ENCODE measurements around the gene ALPK1. TPM values are rescaled to one million over a fixed set of nuclear protein-coding genes. Genes with fewer than 3 reads are reported as not detected.
A peak's percentile ranks its signal among the peaks of the same experiment; 100 is the strongest.

The ALPK1 gene
- total and polyA plus RNA-seq, 9 donors: 4.9 to 8.7 (median 7.0) TPM

DNA sequence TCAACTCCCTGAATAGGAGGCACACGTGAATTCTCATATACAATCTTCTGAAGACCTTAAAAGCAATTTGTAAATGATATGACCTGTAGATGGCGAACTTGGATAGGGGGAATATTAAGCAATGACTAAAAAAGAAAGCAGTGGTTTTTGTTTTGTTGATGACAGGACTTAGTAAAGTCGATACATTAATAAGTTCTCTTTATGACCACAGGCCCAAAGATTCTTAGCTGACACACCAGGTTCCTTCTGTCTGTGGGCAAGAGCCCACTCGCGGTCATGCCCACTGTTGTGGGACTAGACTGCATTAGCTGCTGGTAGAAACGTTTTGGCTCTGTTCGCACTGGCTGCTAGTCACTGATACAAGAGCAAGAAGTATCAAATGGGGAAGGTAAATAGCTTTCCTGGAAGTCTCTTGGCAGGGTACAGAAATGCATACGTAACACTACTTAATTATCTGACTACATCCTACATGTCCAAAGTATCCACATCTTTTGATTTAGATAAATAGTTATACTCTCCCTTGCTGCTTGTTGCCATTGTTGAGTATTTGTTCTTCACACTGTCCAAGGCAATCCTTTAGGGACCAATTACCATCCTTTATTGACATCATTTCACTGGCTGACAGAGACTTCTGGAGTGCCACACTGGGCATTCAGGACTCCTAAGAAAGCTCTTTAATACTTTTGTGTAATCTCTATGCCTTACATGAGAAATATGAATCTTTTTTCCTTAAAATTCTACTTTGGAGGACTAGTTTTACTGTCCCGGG is 31.0 kb downstream of the ALPK1 start:
- Histone ChIP-seq H3K9me3 (replicated peaks; ENCODE audit: control insufficient read depth, low read depth, low read length) (no peaks in the 10 kb centered on the region), H3K27ac (ENCODE audit: low read length) (no peak overlapping the region), H3K27me3 (ENCODE audit: control insufficient read depth, insufficient read depth, low read length) (no peaks in the 10 kb centered on the region), H3K36me3 (ENCODE audit: control insufficient read depth, insufficient read depth, low read length) (no peaks in the 10 kb centered on the region), H3K4me1 (ENCODE audit: control insufficient read depth, insufficient read depth, low read length) (peaks cover 2% of the 10 kb centered on the region), H3K4me3 (ENCODE audit: low read length) (no peak overlapping the region)
- WGBS (ENCODE audit: insufficient coverage): no CpG with 5 or more reads among the region's 9 CpGs
- DNase-seq: peak; percentile 69

DNA sequence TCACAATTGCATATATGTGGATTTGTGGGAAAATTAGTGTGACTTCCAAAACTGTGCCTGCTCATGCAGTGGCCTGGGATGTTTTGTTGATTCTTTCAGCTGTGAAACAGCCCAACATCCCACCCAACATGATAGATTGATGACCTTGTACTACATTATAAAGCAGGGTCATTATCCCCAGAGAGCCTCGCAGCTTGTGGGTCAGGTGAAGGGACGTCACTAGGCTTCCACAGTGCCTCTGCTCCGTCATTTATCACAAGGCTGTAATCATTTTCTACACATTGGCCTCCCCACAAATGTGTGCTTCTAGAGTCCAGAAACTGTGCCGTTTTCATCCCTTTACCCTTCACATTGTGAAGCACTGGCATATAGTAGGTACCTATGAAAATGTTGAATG is 31.6 kb downstream of the ALPK1 start:
- H3K9me3 ChIP-seq (replicated peaks; ENCODE audit: control insufficient read depth, low read depth, low read length): no peaks in the 10 kb centered on the region
- WGBS (ENCODE audit: insufficient coverage): 61% methylated on average over 3 of the region's 4 CpGs
- H3K4me3 ChIP-seq (ENCODE audit: low read length): no peak overlapping the region
- no peak overlapping the region for H3K27ac ChIP-seq (ENCODE audit: low read length)
- DNase-seq: no peak
- no peaks in the 10 kb centered on the region for H3K27me3 ChIP-seq (ENCODE audit: control insufficient read depth, insufficient read depth, low read length)
- peaks cover 2% of the 10 kb centered on the region for H3K4me1 ChIP-seq (ENCODE audit: control insufficient read depth, insufficient read depth, low read length)
- no peaks in the 10 kb centered on the region for H3K36me3 ChIP-seq (ENCODE audit: control insufficient read depth, insufficient read depth, low read length)

DNA sequence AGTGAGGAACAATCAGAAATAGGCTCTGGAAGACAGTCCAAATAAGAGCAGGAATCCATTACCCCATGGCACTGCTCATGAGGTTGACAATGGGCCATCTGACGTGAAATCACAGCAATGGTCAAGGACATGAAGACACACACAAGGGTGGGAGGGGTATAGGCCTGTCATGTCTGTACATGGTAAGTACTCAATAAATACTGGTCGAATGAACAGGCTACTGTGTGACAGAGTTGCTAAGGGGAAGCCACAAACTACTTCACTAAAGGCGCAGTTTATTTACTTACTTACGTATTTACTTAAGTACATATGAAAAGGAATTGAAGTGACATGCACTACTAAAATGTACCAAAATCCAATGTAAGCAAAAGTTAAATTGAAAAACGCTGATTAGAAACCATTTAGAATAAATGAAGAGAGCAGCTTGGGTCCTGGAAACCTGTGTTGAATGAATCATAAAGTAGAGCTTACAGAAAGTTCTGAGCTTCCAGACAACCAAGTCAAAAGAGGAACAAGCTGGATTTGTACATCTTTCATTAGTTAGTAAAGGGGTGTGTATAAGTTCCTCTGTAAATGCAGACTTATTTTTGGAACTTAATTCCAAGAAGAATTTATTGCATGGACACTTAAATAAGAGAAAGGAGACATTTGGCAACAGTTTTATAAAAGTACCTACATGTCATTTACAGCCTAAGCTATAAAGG is 32.7 kb downstream of the ALPK1 start:
- Histone ChIP-seq H3K36me3 (ENCODE audit: control insufficient read depth, insufficient read depth, low read length) (no peaks in the 10 kb centered on the region), H3K27ac (ENCODE audit: low read length) (no peak overlapping the region), H3K4me3 (ENCODE audit: low read length) (no peak overlapping the region), H3K9me3 (replicated peaks; ENCODE audit: control insufficient read depth, low read depth, low read length) (no peaks in the 10 kb centered on the region), H3K4me1 (ENCODE audit: control insufficient read depth, insufficient read depth, low read length) (peaks cover 2% of the 10 kb centered on the region), H3K27me3 (ENCODE audit: control insufficient read depth, insufficient read depth, low read length) (no peaks in the 10 kb centered on the region)
- DNase-seq: no peak
- no CpG with 5 or more reads among the region's 5 CpGs for WGBS (ENCODE audit: insufficient coverage)

DNA sequence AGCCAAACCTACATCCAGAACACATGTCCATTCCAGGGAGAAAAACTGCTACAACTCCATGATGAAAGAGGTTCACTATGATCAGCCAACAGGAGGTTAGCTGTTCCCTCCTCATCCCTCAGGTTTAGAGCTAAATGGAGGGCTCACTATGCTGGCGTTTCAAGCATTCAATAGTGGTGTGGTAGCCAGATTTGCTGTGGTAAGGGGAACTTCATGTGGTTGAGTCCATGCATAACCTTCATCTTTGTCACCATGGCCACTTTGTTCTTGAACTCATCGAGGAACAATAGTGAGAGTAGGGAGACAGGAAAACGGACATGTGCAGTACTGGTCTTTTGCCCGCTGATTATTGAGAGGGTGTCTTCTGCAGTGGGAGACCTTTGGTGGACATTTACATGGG is 33.8 kb downstream of the ALPK1 start:
- H3K4me3 ChIP-seq (ENCODE audit: low read length): no peak overlapping the region
- no peak overlapping the region for H3K27ac ChIP-seq (ENCODE audit: low read length)
- WGBS (ENCODE audit: insufficient coverage): no CpG with 5 or more reads among the region's 4 CpGs
- peaks cover 2% of the 10 kb centered on the region for H3K4me1 ChIP-seq (ENCODE audit: control insufficient read depth, insufficient read depth, low read length)
- no peaks in the 10 kb centered on the region for H3K27me3 ChIP-seq (ENCODE audit: control insufficient read depth, insufficient read depth, low read length)
- no peaks in the 10 kb centered on the region for H3K9me3 ChIP-seq (replicated peaks; ENCODE audit: control insufficient read depth, low read depth, low read length)
- H3K36me3 ChIP-seq (ENCODE audit: control insufficient read depth, insufficient read depth, low read length): no peaks in the 10 kb centered on the region
- no peak for DNase-seq

DNA sequence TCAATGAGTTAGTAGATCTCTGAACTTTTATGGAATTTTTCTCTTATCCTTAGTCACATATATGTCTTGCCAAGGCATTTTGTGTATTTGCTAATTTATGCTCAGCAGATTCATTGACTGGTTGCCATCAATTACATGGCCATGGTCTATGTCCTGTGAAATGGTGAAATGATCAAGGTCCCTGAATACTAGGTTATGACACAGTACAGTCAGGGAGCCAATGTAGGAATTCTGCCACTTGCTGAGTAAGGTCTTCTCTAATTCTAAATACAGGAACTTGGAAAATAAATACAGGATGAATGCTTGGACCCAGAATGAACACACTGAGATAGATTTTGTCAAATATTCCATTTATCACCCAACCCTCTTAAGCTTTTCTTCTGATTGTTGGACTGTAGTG is 35.2 kb downstream of the ALPK1 start:
- no peak for DNase-seq
- H3K27ac ChIP-seq (ENCODE audit: low read length): no peak overlapping the region
- H3K36me3 ChIP-seq (ENCODE audit: control insufficient read depth, insufficient read depth, low read length): no peaks in the 10 kb centered on the region

DNA sequence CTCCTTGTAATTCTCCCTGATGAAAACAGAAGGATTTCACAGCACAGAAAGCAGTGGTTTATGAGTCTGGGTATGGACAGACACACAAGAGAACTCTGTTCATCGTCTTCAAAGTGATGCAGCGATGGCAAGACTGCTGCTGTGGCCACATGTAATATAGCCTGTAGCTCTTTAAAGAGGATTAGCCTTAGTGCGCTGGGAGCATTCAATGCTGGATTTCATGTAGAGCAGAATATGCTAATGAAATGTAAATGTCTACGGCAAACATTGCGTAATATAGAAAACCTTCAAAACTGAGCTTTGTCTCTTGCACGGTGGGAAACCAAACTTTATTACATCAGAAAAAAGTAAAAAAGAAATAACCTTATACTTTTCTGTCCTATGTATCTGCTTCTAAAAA is 42.9 kb downstream of the ALPK1 start:
- WGBS (ENCODE audit: insufficient coverage): 71% methylated on average over 3 of the region's 6 CpGs
- Histone ChIP-seq H3K9me3 (replicated peaks; ENCODE audit: control insufficient read depth, low read depth, low read length) (no peaks in the 10 kb centered on the region), H3K27ac (ENCODE audit: low read length) (no peak overlapping the region), H3K4me1 (ENCODE audit: control insufficient read depth, insufficient read depth, low read length) (peaks cover 2% of the 10 kb centered on the region), H3K36me3 (ENCODE audit: control insufficient read depth, insufficient read depth, low read length) (no peaks in the 10 kb centered on the region), H3K4me3 (ENCODE audit: low read length) (no peak overlapping the region), H3K27me3 (ENCODE audit: control insufficient read depth, insufficient read depth, low read length) (no peaks in the 10 kb centered on the region)
- no peak for DNase-seq

More for the DNA sequence above, 35.2 kb downstream of the ALPK1 start:
- Histone ChIP-seq H3K4me3 (ENCODE audit: low read length) (no peak overlapping the region), H3K27me3 (ENCODE audit: control insufficient read depth, insufficient read depth, low read length) (no peaks in the 10 kb centered on the region), H3K4me1 (ENCODE audit: control insufficient read depth, insufficient read depth, low read length) (peaks cover 2% of the 10 kb centered on the region), H3K9me3 (replicated peaks; ENCODE audit: control insufficient read depth, low read depth, low read length) (no peaks in the 10 kb centered on the region)

DNA sequence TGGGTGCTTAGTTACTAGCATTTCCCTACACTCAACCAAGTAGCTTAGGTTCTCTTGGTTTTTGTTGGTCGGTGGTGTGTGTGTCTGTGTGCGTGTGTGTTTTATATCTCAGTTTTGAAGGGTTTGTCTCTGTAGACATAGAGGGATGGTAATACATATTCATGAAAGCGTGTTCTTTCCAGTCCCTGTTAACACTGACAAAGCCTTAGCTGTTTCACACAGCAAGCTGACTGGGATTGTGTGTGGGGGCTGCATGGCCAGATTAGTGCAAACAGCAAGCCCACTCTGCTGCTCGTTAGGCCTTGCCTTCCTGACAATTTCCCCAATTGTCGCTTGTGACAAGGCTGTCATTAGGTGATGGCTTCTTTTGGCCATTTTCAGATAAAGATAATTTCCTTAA is 43.9 kb downstream of the ALPK1 start:
- no peak overlapping the region for H3K4me3 ChIP-seq (ENCODE audit: low read length)
- H3K27me3 ChIP-seq (ENCODE audit: control insufficient read depth, insufficient read depth, low read length): no peaks in the 10 kb centered on the region
- H3K27ac ChIP-seq (ENCODE audit: low read length): no peak overlapping the region
- H3K9me3 ChIP-seq (replicated peaks; ENCODE audit: control insufficient read depth, low read depth, low read length): no peaks in the 10 kb centered on the region
- H3K36me3 ChIP-seq (ENCODE audit: control insufficient read depth, insufficient read depth, low read length): no peaks in the 10 kb centered on the region
- DNase-seq: no peak
- H3K4me1 ChIP-seq (ENCODE audit: control insufficient read depth, insufficient read depth, low read length): peaks cover 2% of the 10 kb centered on the region
- 77% methylated on average over 2 of the region's 5 CpGs for WGBS (ENCODE audit: insufficient coverage)

DNA sequence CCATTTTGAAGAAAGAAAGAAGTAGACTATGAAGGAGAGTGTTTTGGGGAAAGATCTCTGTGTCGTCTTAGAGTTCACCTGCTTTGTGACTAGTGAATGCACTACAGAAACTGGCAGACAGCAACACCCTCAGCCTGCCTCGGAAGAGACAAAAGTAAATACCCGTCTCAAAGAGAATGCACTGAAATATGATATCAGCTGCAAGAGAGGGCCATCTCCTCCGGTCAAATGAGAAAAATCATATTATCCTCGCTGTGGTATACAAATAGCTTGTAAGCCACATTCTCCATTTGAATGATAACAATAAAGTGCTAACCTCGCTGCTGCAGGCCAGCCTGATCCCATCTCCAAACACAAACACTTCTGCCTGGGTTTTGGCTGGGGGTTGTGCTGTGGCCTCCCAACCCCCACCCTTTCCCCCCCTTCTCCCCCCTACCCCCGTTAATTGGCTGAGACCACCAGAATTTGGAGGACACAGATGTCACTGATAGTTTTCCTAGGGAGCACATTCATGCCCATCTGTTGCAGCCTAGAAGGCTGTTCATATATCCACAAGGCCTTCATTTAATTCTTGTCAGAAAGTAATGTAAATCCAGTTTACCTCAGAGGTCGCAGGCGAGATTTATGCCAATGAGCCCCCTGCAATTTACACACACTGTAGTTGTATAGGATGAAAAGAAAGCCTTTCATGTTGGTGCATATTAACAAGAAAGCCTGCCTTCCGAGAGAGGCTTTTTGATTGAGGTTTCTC is 46.3 kb downstream of the ALPK1 start:
- Histone ChIP-seq H3K4me3 (ENCODE audit: low read length) (no peak overlapping the region), H3K27me3 (ENCODE audit: control insufficient read depth, insufficient read depth, low read length) (no peaks in the 10 kb centered on the region), H3K4me1 (ENCODE audit: control insufficient read depth, insufficient read depth, low read length) (peaks cover 5% of the 10 kb centered on the region), H3K27ac (ENCODE audit: low read length) (no peak overlapping the region), H3K9me3 (replicated peaks; ENCODE audit: control insufficient read depth, low read depth, low read length) (no peaks in the 10 kb centered on the region), H3K36me3 (ENCODE audit: control insufficient read depth, insufficient read depth, low read length) (no peaks in the 10 kb centered on the region)
- DNase-seq: no peak
- WGBS (ENCODE audit: insufficient coverage): 38% methylated on average over 3 of the region's 10 CpGs

DNA sequence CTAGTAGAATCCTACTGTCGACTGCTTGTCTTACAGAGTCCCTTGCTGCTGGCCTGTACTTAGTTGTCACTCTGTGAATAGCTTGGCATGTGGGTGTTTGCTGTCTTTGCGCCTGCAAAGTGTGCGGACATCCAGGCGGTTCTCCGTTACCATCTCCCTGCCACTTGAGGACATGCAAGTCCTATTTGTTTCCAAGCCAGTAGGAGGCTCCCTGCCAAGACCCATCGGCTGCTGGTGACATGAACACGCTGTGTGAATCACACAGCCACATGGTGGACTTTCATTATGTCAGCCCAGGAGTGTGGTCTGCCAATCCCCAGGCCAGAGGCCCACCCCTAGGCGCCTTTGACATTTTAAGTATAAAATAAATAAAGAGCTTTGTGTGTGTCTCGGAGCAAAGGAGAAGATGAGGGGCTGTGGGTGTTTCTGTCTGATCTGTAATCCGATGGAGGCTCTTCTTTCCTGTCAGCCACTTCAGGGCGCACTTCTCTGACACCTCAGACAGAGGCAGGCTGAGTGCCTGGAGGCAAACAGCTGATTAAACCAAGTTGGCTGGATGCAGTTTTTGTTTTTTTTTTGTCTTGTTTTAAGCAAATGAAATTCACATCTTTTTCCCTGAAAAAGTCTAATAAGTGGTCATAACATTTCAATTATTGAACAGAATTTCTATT is 51.5 kb downstream of the ALPK1 start:
- no peak overlapping the region for H3K27ac ChIP-seq (ENCODE audit: low read length)
- H3K4me3 ChIP-seq (ENCODE audit: low read length): no peak overlapping the region
- peak; percentile 67 for DNase-seq

DNA sequence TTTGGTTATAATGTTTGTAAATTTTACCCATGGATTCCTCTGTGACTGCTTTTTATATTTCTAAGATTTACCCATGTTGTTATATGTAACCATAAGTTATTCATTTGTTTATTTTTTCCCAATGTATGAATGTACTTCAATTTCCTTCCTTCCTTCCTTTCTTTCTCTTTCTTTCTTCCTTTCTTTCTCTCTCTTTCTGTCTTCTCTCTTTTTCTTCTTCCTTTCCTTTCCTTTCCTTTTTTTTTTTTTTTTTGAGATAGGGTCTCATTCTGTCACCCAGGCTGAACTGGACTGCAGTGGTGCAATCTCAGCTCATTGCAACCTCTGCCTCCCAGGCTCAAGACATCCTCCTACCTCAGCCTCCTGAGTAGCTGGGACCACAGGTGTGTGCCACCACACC is 55.6 kb downstream of the ALPK1 start:
- Histone ChIP-seq H3K4me3 (ENCODE audit: low read length) (no peak overlapping the region), H3K27me3 (ENCODE audit: control insufficient read depth, insufficient read depth, low read length) (no peaks in the 10 kb centered on the region), H3K36me3 (ENCODE audit: control insufficient read depth, insufficient read depth, low read length) (no peaks in the 10 kb centered on the region), H3K4me1 (ENCODE audit: control insufficient read depth, insufficient read depth, low read length) (peaks cover 7% of the 10 kb centered on the region), H3K27ac (ENCODE audit: low read length) (no peak overlapping the region), H3K9me3 (replicated peaks; ENCODE audit: control insufficient read depth, low read depth, low read length) (no peaks in the 10 kb centered on the region)
- no peak for DNase-seq

More for the DNA sequence above, 51.5 kb downstream of the ALPK1 start:
- Histone ChIP-seq H3K36me3 (ENCODE audit: control insufficient read depth, insufficient read depth, low read length) (no peaks in the 10 kb centered on the region), H3K4me1 (ENCODE audit: control insufficient read depth, insufficient read depth, low read length) (peaks cover 7% of the 10 kb centered on the region), H3K9me3 (replicated peaks; ENCODE audit: control insufficient read depth, low read depth, low read length) (no peaks in the 10 kb centered on the region), H3K27me3 (ENCODE audit: control insufficient read depth, insufficient read depth, low read length) (no peaks in the 10 kb centered on the region)
- WGBS (ENCODE audit: insufficient coverage): 46% methylated on average over 7 of the region's 11 CpGs
